CD4-positive, alpha-beta T cell (primary cell): ENCODE measurements around the gene CACNA1D. TPM values are rescaled to one million over a fixed set of nuclear protein-coding genes. Genes with fewer than 3 reads are reported as not detected.

Experiments
- ATAC-seq: fragments of 200-7000 bp; cut with Tn5 transposase; one replicate; pipeline ENCODE4 v1.10.0; 2022; ENCODE audit warnings: mild to moderate bottlenecking; ENCODE audit not compliant: poor library complexity
- CTCF ChIA-PET: fragments of 350-600 bp; sonication (Branson Sonifier 250); formaldehyde crosslinking; loops from one replicate; lab custom pipeline; 2021; ENCODE audit warnings: antibody characterized with exemption, inconsistent platforms; lab: Charles Lee
- POLR2A ChIA-PET: fragments of 350-600 bp; sonication (Branson Sonifier 250); formaldehyde crosslinking; loops from one replicate; lab custom pipeline; 2021; ENCODE audit warnings: antibody characterized with exemption, inconsistent platforms; lab: Charles Lee
- DNase-seq, 14 experiments: peaks; one replicate each; pipeline ENCODE4 v3.0.0-alpha.2; 2013 to 2020; ENCODE audit warnings: mixed read lengths in 2 of 14
- H3K27ac ChIP-seq, 2 donors: one replicate each; pipeline versions ENCODE4 v1.5.1 to v1.7.0; 2013; ENCODE audit warnings: low read length in 2 of 2, low read depth in 1 of 2, mild to moderate bottlenecking in 1 of 2
- H3K27me3 ChIP-seq, 2 experiments: 1 replicate in 1 of 2; 2 replicates in 1 of 2; pipeline versions ENCODE4 v1.6.1 to v1.7.0; 2013; ENCODE audit warnings: low read length in 2 of 2, control low read depth in 1 of 2, mild to moderate bottlenecking in 1 of 2, moderate library complexity in 1 of 2; ENCODE audit not compliant: insufficient read depth in 2 of 2, control insufficient read depth in 1 of 2
- H3K36me3 ChIP-seq: one replicate; pipeline ENCODE4 v1.6.1; 2013; ENCODE audit warnings: low read length, control low read depth; ENCODE audit not compliant: insufficient read depth
- H3K4me1 ChIP-seq: one replicate; pipeline ENCODE4 v1.6.1; 2013; ENCODE audit warnings: low read length, control low read depth; ENCODE audit not compliant: insufficient read depth
- H3K4me3 ChIP-seq: one replicate; pipeline ENCODE4 v1.5.1; 2013; ENCODE audit warnings: mild to moderate bottlenecking, low read length, moderate library complexity
- H3K9me3 ChIP-seq, 2 experiments: 1 replicate in 1 of 2; 2 replicates in 1 of 2; pipeline versions ENCODE4 v1.6.1 to v1.7.0; 2013; ENCODE audit warnings: low read length in 2 of 2, mild to moderate bottlenecking in 2 of 2, control low read depth in 1 of 2, moderate library complexity in 1 of 2; ENCODE audit not compliant: control insufficient read depth in 1 of 2, insufficient read depth in 1 of 2
- H3K27ac Mint-ChIP-seq: one replicate; pipeline ENCODE4 v1.8.0; 2020; ENCODE audit warnings: mixed read lengths
- H3K27me3 Mint-ChIP-seq: one replicate; pipeline ENCODE4 v1.8.0; 2021; ENCODE audit warnings: mixed read lengths
- H3K36me3 Mint-ChIP-seq: one replicate; pipeline ENCODE4 v1.8.0; 2021; ENCODE audit warnings: low read depth, mixed read lengths
- H3K4me1 Mint-ChIP-seq: one replicate; pipeline ENCODE4 v1.8.0; 2021; ENCODE audit warnings: low read depth, mixed read lengths
- H3K4me3 Mint-ChIP-seq: one replicate; pipeline ENCODE4 v1.8.0; 2020; ENCODE audit warnings: mild to moderate bottlenecking, mixed read lengths
- H3K9me3 Mint-ChIP-seq: one replicate; pipeline ENCODE4 v1.8.0; 2020; ENCODE audit warnings: mixed read lengths
- CTCF ChIP-seq: fragments of 200-600 bp; IDR thresholded peaks from one replicate; pipeline ENCODE4 v1.8.0; 2022; ENCODE audit warnings: antibody characterized with exemption, mild to moderate bottlenecking
- intact Hi-C, 2 experiments: fragments of 100-400 bp; cut with DNase I in 1 of 2; cut with micrococcal nuclease in 1 of 2; formaldehyde crosslinking; loops; one replicate each; pipeline versions ENCODE4 v1.15.1 to v1.9.0; 2023 to 2025; cut with DNase I, micrococcal nuclease
- total RNA-seq, 174 experiments: library from RNA in 2 of 174; stranded (reverse) in 2 of 174; gene quantifications; one replicate each; pipeline ENCODE4 v1.2.3 and lab custom pipeline; 2021 to 2026

CACNA1D gene
- total RNA-seq, 2 experiments from 2014 or later: not detected

- TF ChIP-seq CTCF: no peak
- Mint-ChIP-seq H3K4me3 (no peak overlapping the region), H3K27me3 (peaks cover 19% of the 10 kb centered on the region), H3K36me3 (no peaks in the 10 kb centered on the region), H3K9me3 (no peaks in the 10 kb centered on the region), H3K27ac (no peak overlapping the region), H3K4me1 (no peaks in the 10 kb centered on the region)
- POLR2A ChIA-PET: no interaction called here
- no peaks in the 10 kb centered on the region for H3K36me3 ChIP-seq
- DNase-seq (no peak), ATAC-seq (no peak)
- H3K4me1 ChIP-seq: no peaks in the 10 kb centered on the region
- H3K27ac ChIP-seq: no peak overlapping the region
- no peak overlapping the region for H3K4me3 ChIP-seq
- CTCF ChIA-PET: no interaction called here
- no peaks in the 10 kb centered on the region for H3K9me3 ChIP-seq
- H3K27me3 ChIP-seq: peaks cover 2 to 5% of the 10 kb centered on the region in 2 experiments
- intact Hi-C loops: no loop called here
Observed at GRCh38 chr3:53536282-53536681, 41.9 kb downstream of the CACNA1D start.

GRCh38 chr3:53544357-53544756, 49.9 kb downstream of the CACNA1D start:
- H3K9me3 ChIP-seq: no peaks in the 10 kb centered on the region

GRCh38 chr3:53545310-53545995, 51.0 kb downstream of the CACNA1D start:
- Histone ChIP-seq H3K4me1 (no peaks in the 10 kb centered on the region), H3K9me3 (no peaks in the 10 kb centered on the region), H3K27me3 (peaks cover 7 to 10% of the 10 kb centered on the region in 2 experiments), H3K27ac (no peak overlapping the region), H3K4me3 (no peak overlapping the region), H3K36me3 (no peaks in the 10 kb centered on the region)
- no peak for ATAC-seq
- Mint-ChIP-seq H3K36me3 (no peaks in the 10 kb centered on the region), H3K27ac (no peak overlapping the region), H3K4me1 (no peaks in the 10 kb centered on the region), H3K27me3 (peaks cover 34% of the 10 kb centered on the region), H3K4me3 (no peak overlapping the region), H3K9me3 (no peaks in the 10 kb centered on the region)
- POLR2A ChIA-PET: no interaction called here
- CTCF ChIA-PET: no interaction called here
- no peak for TF ChIP-seq CTCF
- DNase-seq: no peak
- intact Hi-C loops: no loop called here

More at GRCh38 chr3:53544357-53544756, 49.9 kb downstream of the CACNA1D start:
- no peaks in the 10 kb centered on the region for H3K36me3 Mint-ChIP-seq
- no peak overlapping the region for H3K27ac Mint-ChIP-seq
- ATAC-seq (no peak), DNase-seq (no peak)
- no peaks in the 10 kb centered on the region for H3K4me1 Mint-ChIP-seq
- intact Hi-C loops: no loop called here
- Histone ChIP-seq H3K4me1 (no peaks in the 10 kb centered on the region), H3K27me3 (peaks cover 7 to 10% of the 10 kb centered on the region in 2 experiments), H3K36me3 (no peaks in the 10 kb centered on the region), H3K4me3 (no peak overlapping the region), H3K27ac (no peak overlapping the region)
- no peak overlapping the region for H3K4me3 Mint-ChIP-seq
- H3K9me3 Mint-ChIP-seq: no peaks in the 10 kb centered on the region
- peaks cover 40% of the 10 kb centered on the region for H3K27me3 Mint-ChIP-seq
- no peak for TF ChIP-seq CTCF
- CTCF ChIA-PET: no interaction called here
- POLR2A ChIA-PET: no interaction called here
